ENCODE results near the gene ENDOV.

GRCh38 chr17:80408872-80409271 lies 6.1 kb upstream of the ENDOV start:
- TF ChIP-seq EZH2 (IDR thresholded peaks at IDR 0.05) (no peak), POLR2AphosphoS5 (IDR thresholded peaks at IDR 0.05; ENCODE audit: borderline replicate concordance, low read depth, low read length) (no peak), FOXP2 (optimal IDR thresholded peaks at IDR 0.05; ENCODE audit: control extremely low read depth, extremely low read length, insufficient read depth) (no peak)

Measured in SK-N-MC (cell line).